Astrocyte (in vitro differentiated cells and primary cell): ENCODE measurements around the gene AKIP1. TPM values are rescaled to one million over a fixed set of nuclear protein-coding genes. Genes with fewer than 3 reads are reported as not detected.

Source experiments
- DNase-seq: peaks from one replicate; pipeline ENCODE4 v3.0.0-alpha.2; 2010; ENCODE audit warnings: low read depth
- FAIRE-seq: peaks from 2 replicates; lab custom pipeline; 2011; peaks lifted over from hg19 to GRCh38; lab: Jason Lieb, UNC
- H2AFZ ChIP-seq: 2 replicates; pipeline ENCODE4 v1.6.0; 2012; ENCODE audit warnings: low read depth, low read length, inconsistent platforms
- H3K27ac ChIP-seq: 2 replicates; pipeline ENCODE4 v1.5.1; 2011; ENCODE audit warnings: low read depth, low read length, inconsistent platforms
- H3K27me3 ChIP-seq: 2 replicates; pipeline ENCODE4 v1.6.0; 2011; ENCODE audit warnings: low read length, inconsistent platforms; ENCODE audit not compliant: insufficient read depth
- H3K36me3 ChIP-seq: 2 replicates; pipeline ENCODE4 v1.5.1; 2011; ENCODE audit warnings: low read length, inconsistent platforms; ENCODE audit not compliant: insufficient read depth
- H3K4me1 ChIP-seq: 2 replicates; pipeline ENCODE4 v1.5.1; 2011; ENCODE audit warnings: low read length, inconsistent platforms; ENCODE audit not compliant: insufficient read depth
- H3K4me2 ChIP-seq: 2 replicates; pipeline ENCODE4 v1.6.0; 2012; ENCODE audit warnings: low read length, inconsistent platforms
- H3K4me3 ChIP-seq: 2 replicates; pipeline ENCODE4 v1.5.1; 2011; ENCODE audit warnings: low read depth, mild to moderate bottlenecking, low read length, inconsistent platforms; ENCODE audit not compliant: insufficient read depth
- H3K79me2 ChIP-seq: 2 replicates; pipeline ENCODE4 v1.6.0; 2012; ENCODE audit warnings: mild to moderate bottlenecking, low read length, inconsistent platforms; ENCODE audit not compliant: insufficient read depth
- H3K9ac ChIP-seq: 2 replicates; pipeline ENCODE4 v1.6.0; 2012; ENCODE audit warnings: mild to moderate bottlenecking, low read length, inconsistent platforms
- H3K9me3 ChIP-seq: 2 replicates; pipeline ENCODE4 v1.5.1; 2012; ENCODE audit warnings: low read depth, mild to moderate bottlenecking, low read length, inconsistent platforms; ENCODE audit not compliant: insufficient read depth
- H4K20me1 ChIP-seq: 2 replicates; pipeline ENCODE4 v1.6.0; 2012; ENCODE audit warnings: low read length, inconsistent platforms; ENCODE audit not compliant: insufficient read depth
- H3K27ac Mint-ChIP-seq: one replicate; pipeline ENCODE4 v1.8.0; 2021; ENCODE audit warnings: mild to moderate bottlenecking, mixed read lengths; ENCODE audit not compliant: unreplicated experiment
- H3K27me3 Mint-ChIP-seq: one replicate; pipeline ENCODE4 v1.8.0; 2021; ENCODE audit warnings: low read depth, mixed read lengths; ENCODE audit not compliant: unreplicated experiment
- H3K36me3 Mint-ChIP-seq: one replicate; pipeline ENCODE4 v1.8.0; 2021; ENCODE audit warnings: low read depth, mixed read lengths; ENCODE audit not compliant: unreplicated experiment
- H3K4me1 Mint-ChIP-seq: one replicate; pipeline ENCODE4 v1.8.0; 2021; ENCODE audit warnings: low read depth, mixed read lengths; ENCODE audit not compliant: unreplicated experiment
- H3K4me3 Mint-ChIP-seq: one replicate; pipeline ENCODE4 v1.8.0; 2021; ENCODE audit warnings: mild to moderate bottlenecking, moderate library complexity, mixed read lengths; ENCODE audit not compliant: unreplicated experiment
- H3K9me3 Mint-ChIP-seq: one replicate; pipeline ENCODE4 v1.8.0; 2021; ENCODE audit warnings: mild to moderate bottlenecking, mixed read lengths; ENCODE audit not compliant: unreplicated experiment
- CTCF ChIP-seq: IDR thresholded peaks from 2 replicates; pipeline ENCODE4 v1.5.1; 2011; ENCODE audit warnings: low read depth, mild to moderate bottlenecking, inconsistent platforms, low read length, moderate library complexity; ENCODE audit not compliant: insufficient read depth
- EZH2 ChIP-seq: IDR thresholded peaks from 2 replicates; pipeline ENCODE4 v1.6.1; 2012; ENCODE audit warnings: mild to moderate bottlenecking, low read length, inconsistent platforms; ENCODE audit not compliant: insufficient read depth
- total RNA-seq: library from RNA; stranded (reverse); gene quantifications from 2 replicates; pipeline ENCODE4 v1.2.1, GENCODE V29; 2021

AKIP1 gene
- total RNA-seq, 1 donor from 2014 or later: 48.2 TPM

GRCh38 chr11:8928981-8929615, 18.1 kb downstream of the AKIP1 start:
- no peaks in the 10 kb centered on the region for H3K9me3 Mint-ChIP-seq
- Histone ChIP-seq H3K4me3 (no peak overlapping the region), H3K9me3 (no peaks in the 10 kb centered on the region), H3K4me1 (no peaks in the 10 kb centered on the region), H3K36me3 (no peaks in the 10 kb centered on the region), H4K20me1 (no peaks in the 10 kb centered on the region), H3K79me2 (no peaks in the 10 kb centered on the region), H3K4me2 (no peak overlapping the region), H2AFZ (no peak overlapping the region), H3K27ac (no peak overlapping the region), H3K9ac (no peak overlapping the region), H3K27me3 (no peaks in the 10 kb centered on the region)
- H3K27ac Mint-ChIP-seq: no peak overlapping the region
- FAIRE-seq (peak; percentile 81), DNase-seq (peak; percentile 30)
- H3K4me3 Mint-ChIP-seq: no peak overlapping the region
- no peak for TF ChIP-seq EZH2
- TF ChIP-seq CTCF: no peak
- H3K36me3 Mint-ChIP-seq: peaks cover 8% of the 10 kb centered on the region
- H3K4me1 Mint-ChIP-seq: peaks cover 8% of the 10 kb centered on the region
- no peaks in the 10 kb centered on the region for H3K27me3 Mint-ChIP-seq

- no peak overlapping the region for H3K27ac Mint-ChIP-seq
- FAIRE-seq (no peak), DNase-seq (no peak)
- Histone ChIP-seq H3K4me1 (peaks cover 8% of the 10 kb centered on the region), H3K79me2 (no peaks in the 10 kb centered on the region), H3K4me3 (no peak overlapping the region), H3K27me3 (no peaks in the 10 kb centered on the region), H2AFZ (no peak overlapping the region), H3K36me3 (no peaks in the 10 kb centered on the region), H3K27ac (no peak overlapping the region), H3K4me2 (no peak overlapping the region), H3K9ac (no peak overlapping the region), H4K20me1 (no peaks in the 10 kb centered on the region), H3K9me3 (no peaks in the 10 kb centered on the region)
- H3K4me1 Mint-ChIP-seq: peaks cover 22% of the 10 kb centered on the region
- H3K4me3 Mint-ChIP-seq: no peak overlapping the region
- H3K27me3 Mint-ChIP-seq: no peaks in the 10 kb centered on the region
- TF ChIP-seq EZH2: no peak
- no peak for TF ChIP-seq CTCF
- peaks cover 2% of the 10 kb centered on the region for H3K9me3 Mint-ChIP-seq
- H3K36me3 Mint-ChIP-seq: peaks cover 2% of the 10 kb centered on the region
Observed at GRCh38 chr11:8930456-8931175, 19.6 kb downstream of the AKIP1 start.
